Stimulated activated naive CD8-positive, alpha-beta T cell treated with anti-CD3 and anti-CD28 coated beads, Interleukin-15, Interleukin-2, amounts not matched to agents 100 ng/mL and 50 ng/mL, for 24 hours (primary cell): ENCODE data around the gene SMIM36.
"Not testable (repeated sequence)": the region's sequence is repeated elsewhere in the genome, so short reads cannot be mapped to it uniquely, and the experiment has no call there.

Experiments used
- H3K27ac Mint-ChIP-seq: one replicate; pipeline ENCODE4 v1.8.0; 2021; ENCODE audit warnings: mild to moderate bottlenecking, mixed read lengths
- H3K27me3 Mint-ChIP-seq: one replicate; pipeline ENCODE4 v1.8.0; 2021; ENCODE audit warnings: mixed read lengths
- H3K36me3 Mint-ChIP-seq: one replicate; pipeline ENCODE4 v1.8.0; 2021; ENCODE audit warnings: low read depth, mixed read lengths
- H3K4me1 Mint-ChIP-seq: one replicate; pipeline ENCODE4 v1.8.0; 2021; ENCODE audit warnings: low read depth, mixed read lengths
- H3K4me3 Mint-ChIP-seq: one replicate; pipeline ENCODE4 v1.8.0; 2021; ENCODE audit warnings: mild to moderate bottlenecking, mixed read lengths
- H3K9me3 Mint-ChIP-seq: one replicate; pipeline ENCODE4 v1.8.0; 2021; ENCODE audit warnings: mixed read lengths

Gene SMIM36

DNA sequence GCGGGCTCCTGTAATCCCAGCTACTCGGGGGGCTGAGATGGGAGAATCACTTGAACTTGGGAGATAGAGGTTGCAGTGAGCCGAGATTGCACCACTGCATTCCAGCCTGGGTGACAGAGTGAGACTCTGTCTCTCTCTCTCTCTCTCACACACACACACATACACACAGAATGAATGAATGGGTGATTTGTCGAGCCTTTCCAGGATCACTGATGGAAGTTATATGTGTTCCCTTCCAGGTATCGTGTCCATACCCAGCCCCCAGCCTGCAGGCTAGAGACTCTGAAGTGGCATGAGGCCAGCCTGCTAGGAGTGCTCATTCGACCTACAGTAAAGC is 88.5 kb downstream of the SMIM36 start:
- Mint-ChIP-seq H3K4me1 (peaks cover 52% of the 10 kb centered on the region), H3K4me3 (peak overlapping the region; percentile 30), H3K27me3 (peaks cover 33% of the 10 kb centered on the region), H3K36me3 (peaks cover 14% of the 10 kb centered on the region), H3K27ac (peak overlapping the region; percentile 50)
- not testable (repeated sequence) for H3K9me3 Mint-ChIP-seq

DNA sequence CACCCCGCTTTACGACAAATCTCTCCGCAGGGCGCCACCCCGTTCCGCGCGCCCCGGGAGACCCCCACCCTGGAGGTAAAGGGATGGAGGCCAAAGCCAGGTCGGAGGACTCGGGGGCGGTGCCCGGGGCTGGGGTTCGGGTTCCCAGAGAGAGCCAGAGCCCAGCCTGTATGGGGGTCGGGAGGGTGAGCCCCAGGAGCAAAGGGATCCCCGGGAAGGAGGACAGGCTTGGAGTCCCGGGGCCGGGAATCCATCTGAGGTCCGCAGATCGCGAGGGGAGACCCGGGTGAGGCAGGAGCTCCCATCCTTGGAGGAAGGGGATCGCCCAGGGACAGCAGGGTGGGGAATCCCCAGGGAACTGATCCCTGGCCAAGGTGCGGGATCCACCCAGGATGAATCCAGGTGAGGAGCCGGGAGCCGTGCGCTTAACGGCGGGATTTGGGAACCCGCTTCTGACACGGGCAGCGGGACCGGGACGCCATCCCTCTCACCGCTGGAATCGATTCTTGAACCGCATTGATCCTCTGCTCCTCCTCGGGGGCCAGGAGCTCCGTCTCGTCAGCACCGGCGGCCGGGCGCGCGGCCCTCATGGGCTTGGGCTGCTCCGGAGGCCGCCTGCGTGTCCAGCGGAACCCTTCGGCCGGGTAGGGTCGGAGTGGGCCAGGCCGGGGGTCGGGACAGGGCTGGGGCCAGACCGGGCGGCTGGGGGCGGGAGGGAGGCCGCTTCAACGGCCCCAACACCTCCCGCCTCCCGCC is 89.9 kb downstream of the SMIM36 start, which contains the start of gene MMD:
MMD (minus strand) TSS at position 657 of the 756 bp plus-strand sequence; CDS start at position 517, 140 bp downstream.
- Mint-ChIP-seq H3K4me1 (peaks cover 61% of the 10 kb centered on the region), H3K36me3 (peaks cover 24% of the 10 kb centered on the region)

DNA sequence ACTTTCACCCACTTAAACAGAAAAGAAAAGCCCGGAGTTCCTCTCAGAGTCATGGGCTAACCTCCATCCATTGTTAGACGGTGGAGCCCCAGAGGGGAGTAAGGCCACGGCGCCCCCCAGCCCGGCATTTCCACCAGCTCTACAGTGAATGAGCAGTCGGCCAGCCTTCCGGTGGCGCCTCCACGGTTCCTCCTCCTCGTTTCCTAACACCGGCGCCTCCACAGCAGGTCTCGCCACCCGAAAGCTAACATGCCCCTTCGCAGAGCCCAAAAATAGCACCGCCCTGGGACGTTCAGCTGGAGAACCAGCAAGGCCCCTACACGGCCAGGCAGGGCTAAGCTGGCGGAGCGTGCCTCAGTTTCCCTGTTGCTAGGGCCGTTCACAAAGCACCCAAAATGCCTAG is 90.5 kb downstream of the SMIM36 start:
- Mint-ChIP-seq H3K36me3 (peaks cover 25% of the 10 kb centered on the region), H3K9me3 (no peaks in the 10 kb centered on the region), H3K4me1 (peaks cover 63% of the 10 kb centered on the region), H3K27me3 (peaks cover 28% of the 10 kb centered on the region), H3K27ac (peak overlapping the region; percentile 93), H3K4me3 (peak overlapping the region; percentile 92)

More for the DNA sequence above, 89.9 kb downstream of the SMIM36 start, which contains the start of gene MMD:
- Mint-ChIP-seq H3K27me3 (peaks cover 30% of the 10 kb centered on the region), H3K27ac (peak within 1 kb of the TSS; percentile 93), H3K9me3 (no peaks in the 10 kb centered on the region), H3K4me3 (peak within 1 kb of the TSS; percentile 92)

DNA sequence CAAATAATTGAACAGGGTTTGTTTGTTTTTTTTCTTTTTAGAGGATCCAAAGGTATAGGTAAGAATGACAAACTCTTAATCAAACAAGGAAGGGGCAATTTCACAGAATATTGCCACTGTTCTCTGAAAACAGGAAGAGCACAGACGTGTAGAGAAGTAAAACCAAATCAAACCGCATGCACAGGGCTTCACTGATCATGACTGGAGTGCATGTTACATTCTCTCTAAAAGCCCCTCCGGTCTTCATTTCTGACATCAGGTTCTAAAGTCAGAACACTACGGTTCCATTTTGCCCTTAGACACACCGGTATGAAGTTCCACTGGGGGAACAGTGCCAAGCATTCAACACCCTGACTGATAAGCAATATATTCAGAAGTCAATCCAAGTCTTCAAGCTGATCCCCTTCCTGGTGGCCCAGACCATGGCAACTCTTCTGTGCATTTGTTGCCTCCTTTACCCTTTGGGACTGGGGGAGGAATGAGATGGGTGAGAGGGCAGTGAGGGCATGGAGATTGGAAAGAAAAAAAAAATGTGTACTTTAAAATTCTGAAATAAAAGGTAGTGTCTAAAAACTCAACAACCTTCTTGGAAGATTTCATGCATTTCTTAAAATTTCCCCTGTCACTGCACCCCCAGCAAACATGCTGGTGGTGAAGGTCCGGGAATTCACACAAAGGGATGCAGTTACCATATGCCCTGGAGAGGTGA is 91.0 kb downstream of the SMIM36 start:
- peaks cover 25% of the 10 kb centered on the region for H3K36me3 Mint-ChIP-seq
- peak overlapping the region; percentile 93 for H3K27ac Mint-ChIP-seq
- no peaks in the 10 kb centered on the region for H3K9me3 Mint-ChIP-seq

DNA sequence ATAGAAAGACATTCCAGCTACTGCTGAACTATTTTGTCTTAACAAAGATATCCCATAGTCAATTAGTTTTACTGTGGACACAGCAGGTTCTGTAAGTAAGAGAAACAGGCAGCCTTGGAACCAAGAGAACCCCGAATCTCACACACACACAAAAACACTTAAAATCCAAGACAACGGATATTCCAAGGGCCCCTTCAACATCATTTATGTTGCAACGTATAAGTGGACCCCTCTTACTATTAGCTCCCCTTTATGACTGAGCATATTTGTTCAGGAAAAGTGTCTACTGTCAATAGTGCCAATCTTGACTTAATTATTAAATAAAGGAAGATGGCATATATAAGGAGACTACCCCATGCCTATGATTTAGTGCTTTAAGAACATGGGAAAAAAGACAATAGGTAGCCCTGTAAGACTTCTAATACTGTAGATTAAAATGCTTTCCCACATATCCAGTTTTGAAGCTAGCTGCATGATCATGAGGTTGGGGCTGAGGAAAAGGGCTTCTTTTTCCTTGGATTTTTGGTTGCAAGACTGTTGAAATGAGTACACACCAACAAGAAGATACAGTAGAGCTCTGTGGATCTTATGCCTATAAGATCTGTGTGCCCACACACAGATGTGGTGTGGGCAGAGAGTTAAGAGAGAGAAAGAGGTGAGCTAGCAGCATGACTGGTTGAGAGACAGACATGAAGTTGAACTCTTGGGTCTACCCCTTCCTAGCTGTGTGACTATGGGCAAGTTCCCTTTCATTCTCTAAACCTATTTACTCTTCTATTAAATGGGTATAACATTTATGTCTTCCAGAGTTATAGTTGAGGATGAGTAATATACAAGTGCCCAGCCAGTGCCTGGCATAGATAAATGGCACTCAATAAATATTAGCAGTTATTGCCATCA is 92.6 kb downstream of the SMIM36 start:
- H3K27me3 Mint-ChIP-seq = peaks cover 8% of the 10 kb centered on the region
- peak overlapping the region; percentile 93 for H3K27ac Mint-ChIP-seq
- peak overlapping the region; percentile 92 for H3K4me3 Mint-ChIP-seq
- peaks cover 36% of the 10 kb centered on the region for H3K36me3 Mint-ChIP-seq
- no peaks in the 10 kb centered on the region for H3K9me3 Mint-ChIP-seq
- peaks cover 71% of the 10 kb centered on the region for H3K4me1 Mint-ChIP-seq

More for the DNA sequence above, 91.0 kb downstream of the SMIM36 start:
- H3K27me3 Mint-ChIP-seq = peaks cover 24% of the 10 kb centered on the region
- H3K4me3 Mint-ChIP-seq = peak overlapping the region; percentile 92
- H3K4me1 Mint-ChIP-seq = peaks cover 63% of the 10 kb centered on the region

DNA sequence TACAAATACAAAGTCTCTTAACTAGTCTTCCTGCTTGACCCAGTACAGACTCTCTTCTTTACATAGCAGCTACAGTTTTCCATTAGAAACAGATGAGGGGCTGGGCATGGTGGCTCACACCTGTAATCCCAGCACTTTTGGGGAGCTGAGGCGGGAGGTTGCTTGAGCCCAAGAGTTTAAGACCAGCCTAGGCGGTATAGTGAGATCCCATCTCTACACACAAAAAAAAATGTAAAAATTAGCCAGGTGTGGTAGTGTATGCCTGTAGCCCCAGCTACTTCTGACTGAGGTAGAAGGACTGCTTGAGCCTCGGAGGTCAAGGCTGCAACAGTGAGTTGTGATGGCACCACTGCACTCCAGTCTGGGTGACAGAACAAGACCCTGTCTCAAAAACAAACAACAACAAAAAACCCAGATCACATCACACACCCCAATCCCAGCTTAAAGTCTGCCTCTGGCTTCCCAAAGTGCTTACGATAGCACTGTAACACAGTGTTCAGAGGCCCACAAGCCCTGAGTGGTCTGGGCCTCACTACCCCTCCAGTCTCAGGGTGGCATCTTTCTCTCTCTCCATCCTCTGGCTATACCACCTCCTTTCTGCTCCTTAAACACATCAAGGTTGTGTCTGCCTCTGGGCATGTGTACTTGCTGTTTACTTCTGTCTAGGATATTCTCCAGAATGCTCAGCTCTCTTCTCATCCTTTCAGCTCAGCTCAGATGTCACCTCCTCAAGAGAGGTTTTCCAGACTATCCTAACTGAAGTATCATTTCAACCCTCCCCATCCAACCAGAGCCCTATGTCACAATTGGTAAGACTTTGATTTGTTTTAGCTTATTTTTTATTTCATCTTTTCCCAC is 93.6 kb downstream of the SMIM36 start:
- no peaks in the 10 kb centered on the region for H3K27me3 Mint-ChIP-seq
- no peak overlapping the region for H3K4me3 Mint-ChIP-seq
- no peaks in the 10 kb centered on the region for H3K9me3 Mint-ChIP-seq
- H3K36me3 Mint-ChIP-seq = peaks cover 42% of the 10 kb centered on the region
- H3K4me1 Mint-ChIP-seq = peaks cover 68% of the 10 kb centered on the region
- peak overlapping the region; percentile 24 for H3K27ac Mint-ChIP-seq

DNA sequence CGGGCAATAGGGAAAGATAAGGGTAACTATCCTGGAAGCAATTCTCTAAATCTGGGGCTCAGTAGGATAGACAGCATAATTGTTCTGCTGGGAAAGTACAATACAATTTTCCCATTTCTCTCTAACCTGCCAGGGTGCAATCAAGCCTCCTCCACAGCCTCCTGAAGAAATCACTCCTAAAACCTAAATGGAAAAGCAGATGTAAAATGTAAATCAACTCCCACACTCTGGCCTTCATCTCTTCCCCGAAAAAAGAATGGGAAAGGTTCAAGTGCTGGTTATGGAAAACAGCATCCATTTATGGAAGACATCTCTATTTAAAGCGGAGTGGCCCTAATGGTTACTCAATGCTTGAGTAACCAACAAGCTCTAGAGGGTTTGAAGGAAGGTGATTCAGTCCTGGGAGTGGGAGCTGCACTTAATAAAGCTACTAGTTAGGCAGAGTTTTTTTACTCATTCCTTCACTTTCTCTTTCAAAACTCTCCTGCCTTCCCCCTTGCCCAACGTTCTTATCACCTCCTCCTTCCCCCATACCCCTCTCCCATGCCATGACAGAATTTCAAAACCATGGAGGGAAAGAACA is 94.7 kb downstream of the SMIM36 start:
- Mint-ChIP-seq H3K9me3 (no peaks in the 10 kb centered on the region), H3K4me3 (peak overlapping the region; percentile 42), H3K27me3 (no peaks in the 10 kb centered on the region), H3K36me3 (peaks cover 52% of the 10 kb centered on the region), H3K27ac (peak overlapping the region; percentile 78), H3K4me1 (peaks cover 64% of the 10 kb centered on the region)

DNA sequence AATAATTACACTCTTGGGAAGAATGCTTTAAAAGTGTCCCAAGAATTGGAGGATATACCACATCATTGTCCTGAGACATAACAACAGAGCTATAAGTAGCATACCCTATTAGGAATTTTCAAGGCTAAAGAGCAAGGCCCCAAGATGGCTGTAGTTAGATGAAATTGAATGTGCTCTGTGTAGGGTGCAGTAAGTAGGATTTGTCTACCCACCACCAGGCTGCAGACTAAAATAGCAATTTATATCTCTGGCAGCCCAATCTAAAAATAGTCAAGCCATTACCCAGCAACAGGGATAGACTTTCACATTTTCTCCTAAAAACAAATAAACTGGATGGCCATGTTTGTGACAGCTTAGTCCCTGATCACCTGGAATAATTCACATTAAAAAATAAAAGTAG is 95.3 kb downstream of the SMIM36 start:
- H3K27me3 Mint-ChIP-seq = no peaks in the 10 kb centered on the region
- H3K4me1 Mint-ChIP-seq = peaks cover 64% of the 10 kb centered on the region
- no peaks in the 10 kb centered on the region for H3K9me3 Mint-ChIP-seq
- H3K27ac Mint-ChIP-seq = no peak overlapping the region
- H3K36me3 Mint-ChIP-seq = peaks cover 56% of the 10 kb centered on the region
- H3K4me3 Mint-ChIP-seq = no peak overlapping the region

DNA sequence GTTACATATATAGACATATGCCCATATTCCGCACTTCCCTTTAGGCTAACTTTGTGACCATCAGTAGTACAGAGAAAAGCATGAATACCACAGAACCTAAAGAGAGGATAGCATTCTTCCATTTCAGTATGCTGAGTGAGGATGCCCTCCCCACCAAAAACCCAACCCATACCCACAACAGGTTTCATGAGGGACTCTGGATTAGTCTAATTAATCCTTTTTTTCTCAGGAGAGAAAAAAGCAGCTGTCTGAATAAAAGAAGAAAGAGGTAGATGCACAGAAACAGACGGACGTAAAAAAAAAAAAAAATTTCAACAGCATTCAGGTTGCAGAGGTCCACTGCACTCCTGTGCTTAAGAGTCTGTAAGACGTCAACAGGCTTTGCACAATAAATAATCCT is 96.3 kb downstream of the SMIM36 start:
- H3K4me3 Mint-ChIP-seq = peak overlapping the region; percentile 55
- peaks cover 58% of the 10 kb centered on the region for H3K4me1 Mint-ChIP-seq
- H3K27me3 Mint-ChIP-seq = no peaks in the 10 kb centered on the region
- H3K9me3 Mint-ChIP-seq = no peaks in the 10 kb centered on the region
- H3K36me3 Mint-ChIP-seq = peaks cover 66% of the 10 kb centered on the region
- no peak overlapping the region for H3K27ac Mint-ChIP-seq

DNA sequence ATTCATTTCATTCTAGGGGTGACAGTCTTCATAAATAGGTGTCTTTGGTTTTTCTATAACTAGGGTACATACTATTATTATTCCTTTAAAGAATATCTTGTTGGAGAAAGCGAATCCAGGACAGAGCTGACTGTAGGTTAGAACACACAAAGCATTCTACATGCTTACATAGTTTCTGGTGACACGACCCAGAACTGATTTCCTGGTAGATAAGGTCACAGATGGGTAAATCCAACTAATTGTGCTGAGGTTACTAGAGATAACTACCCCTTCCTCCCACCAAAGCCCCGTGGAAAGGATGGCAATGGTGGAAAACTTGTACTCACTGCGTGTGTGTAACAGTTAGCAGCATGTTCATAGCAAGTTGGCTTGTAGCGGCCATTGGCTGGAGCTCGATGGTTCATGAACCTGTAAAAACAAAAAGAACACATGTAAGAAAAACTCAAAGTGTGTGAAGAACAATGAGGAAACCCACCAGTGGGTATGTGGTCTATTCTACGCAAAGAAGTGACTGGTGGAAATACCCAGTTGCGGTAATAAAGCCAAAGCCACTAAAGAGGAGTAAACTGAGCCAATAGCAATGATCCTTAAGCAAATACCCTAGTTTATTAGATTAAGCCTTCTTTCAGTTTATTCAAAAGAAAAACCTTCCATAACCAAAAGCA is 97.3 kb downstream of the SMIM36 start:
- Mint-ChIP-seq H3K4me1 (peaks cover 47% of the 10 kb centered on the region), H3K27ac (peak overlapping the region; percentile 42), H3K9me3 (no peaks in the 10 kb centered on the region), H3K4me3 (peak overlapping the region; percentile 32), H3K27me3 (no peaks in the 10 kb centered on the region), H3K36me3 (peaks cover 69% of the 10 kb centered on the region)

DNA sequence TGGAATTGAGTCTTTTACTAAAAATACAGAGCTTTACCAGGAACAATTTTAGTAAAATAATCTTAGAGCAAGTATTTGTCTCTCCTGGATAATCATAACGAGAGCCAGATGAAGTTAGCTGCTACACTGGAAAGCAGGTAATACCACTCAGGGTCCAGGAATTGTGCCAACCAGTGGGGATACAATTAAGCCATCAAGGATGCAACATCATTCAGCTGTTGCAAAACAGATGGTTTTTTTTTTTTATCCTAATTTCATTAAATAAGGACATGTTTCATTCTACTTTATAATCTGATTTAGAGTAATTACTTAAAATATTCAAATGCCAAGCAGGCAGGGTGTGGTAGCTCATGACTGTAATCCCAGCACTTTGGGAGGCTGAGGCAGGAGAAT is 99.8 kb downstream of the SMIM36 start:
- Mint-ChIP-seq H3K27ac (no peak overlapping the region), H3K4me3 (no peak overlapping the region), H3K27me3 (no peaks in the 10 kb centered on the region), H3K4me1 (peaks cover 24% of the 10 kb centered on the region), H3K36me3 (peaks cover 70% of the 10 kb centered on the region), H3K9me3 (no peaks in the 10 kb centered on the region)

DNA sequence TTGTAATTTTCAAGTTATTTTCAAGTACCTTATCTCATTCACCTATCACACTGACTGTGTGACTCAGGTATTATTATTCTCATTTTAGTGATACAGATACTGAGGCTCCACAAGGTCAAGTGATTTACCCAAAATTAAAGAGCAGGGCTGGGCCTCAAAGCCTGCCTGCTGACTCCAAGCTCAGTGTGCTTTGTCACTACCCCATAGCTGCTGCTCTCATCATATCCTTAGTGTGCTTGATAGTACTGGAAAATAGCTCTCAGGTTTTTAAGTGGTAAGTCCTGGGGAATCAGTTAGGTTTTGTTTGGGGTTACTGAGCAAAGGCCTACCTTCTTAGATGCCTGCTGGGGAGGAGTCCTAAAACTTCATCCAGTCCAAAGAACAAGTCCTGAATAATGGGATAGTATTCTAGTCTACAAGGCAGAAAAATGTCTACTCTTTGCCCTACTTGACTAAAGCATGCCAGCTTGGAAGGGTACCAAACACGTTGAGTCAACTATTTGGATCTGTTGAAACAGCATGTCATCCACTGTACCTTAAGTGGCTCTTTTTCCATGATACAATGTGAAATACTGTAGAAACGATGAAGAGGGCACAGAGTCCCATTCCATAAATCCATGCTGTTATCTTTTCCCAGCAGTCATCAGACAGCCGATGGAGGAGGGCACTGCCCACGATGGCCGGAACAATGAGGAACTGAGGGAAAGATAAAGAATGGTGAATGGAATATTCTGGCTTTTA is 100.4 kb downstream of the SMIM36 start:
- no peaks in the 10 kb centered on the region for H3K9me3 Mint-ChIP-seq
- H3K27me3 Mint-ChIP-seq = no peaks in the 10 kb centered on the region
- H3K4me3 Mint-ChIP-seq = no peak overlapping the region
- H3K4me1 Mint-ChIP-seq = peaks cover 19% of the 10 kb centered on the region
- peaks cover 74% of the 10 kb centered on the region for H3K36me3 Mint-ChIP-seq
- H3K27ac Mint-ChIP-seq = no peak overlapping the region
